K562 (cell line): ENCODE results near the gene BIRC6. TPM values are rescaled to one million over a fixed set of nuclear protein-coding genes. Genes with fewer than 3 reads are reported as not detected.

Experiments used
- CEBPG ChIP-seq, 3 experiments: fragments of 200-800 bp in 1 of 3; sonication (Bioruptor generic) in 1 of 3; sonication (generic) in 1 of 3; formaldehyde crosslinking in 1 of 3; IDR thresholded peaks in 2 of 3; conservative IDR thresholded peaks in 1 of 3; 2 replicates each; pipeline versions ENCODE4 v1.6.1 to v1.8.0; 2016 to 2022; ENCODE audit warnings: missing compliant biosample characterization in 2 of 3, missing genetic modification characterization in 2 of 3, mild to moderate bottlenecking in 1 of 3, missing genetic modification reagents in 1 of 3
- HMG20A ChIP-seq: fragments of 450-650 bp; formaldehyde crosslinking; conservative IDR thresholded peaks from 2 replicates; pipeline ENCODE4 v1.4.0; 2020; ENCODE audit warnings: mild to moderate bottlenecking, mixed read lengths
- HMG20B ChIP-seq: fragments of 250-450 bp; sonication (Bioruptor Pico); IDR thresholded peaks from 2 replicates; pipeline ENCODE4 v1.5.0; 2021; ENCODE audit warnings: mild to moderate bottlenecking
- ILK ChIP-seq: fragments of 450-650 bp; IDR thresholded peaks from 2 replicates; pipeline ENCODE4 v1.6.1; 2016; ENCODE audit warnings: missing genetic modification characterization, low read depth, mild to moderate bottlenecking, missing compliant biosample characterization, moderate library complexity, borderline replicate concordance
- L3MBTL2 ChIP-seq: fragments of 450-650 bp; IDR thresholded peaks from 2 replicates; pipeline ENCODE4 v1.6.1; 2016; ENCODE audit warnings: mild to moderate bottlenecking, moderate library complexity
- MECOM ChIP-seq: fragments of 250-450 bp; sonication (Bioruptor Pico); IDR thresholded peaks from 2 replicates; pipeline ENCODE4 v1.8.0; 2022; ENCODE audit warnings: inconsistent platforms
- PURB ChIP-seq: sonication (generic); formaldehyde crosslinking; IDR thresholded peaks from 2 replicates; pipeline ENCODE4 v1.9.0; 2021; ENCODE audit warnings: low read depth, mild to moderate bottlenecking, missing genetic modification reagents
- SIN3A ChIP-seq, 2 experiments: fragments of 150-350 bp in 1 of 2; IDR thresholded peaks; 2 replicates each; pipeline ENCODE4 v1.6.1; 2011 to 2016; ENCODE audit warnings: borderline replicate concordance in 2 of 2, low read depth in 2 of 2, low read length in 2 of 2, mild to moderate bottlenecking in 2 of 2, moderate library complexity in 2 of 2; ENCODE audit not compliant: control insufficient read depth in 1 of 2
- SMARCA4 ChIP-seq: fragments of 450-650 bp; IDR thresholded peaks from 2 replicates; pipeline ENCODE4 v1.6.1; 2016
- SNIP1 ChIP-seq: fragments of 450-650 bp; IDR thresholded peaks from 2 replicates; pipeline ENCODE4 v1.7.1; 2017; ENCODE audit warnings: low read depth, mild to moderate bottlenecking
- TAF15 ChIP-seq: fragments of 200-400 bp; formaldehyde crosslinking; IDR thresholded peaks from 2 replicates; pipeline ENCODE4 v1.6.1; 2017; ENCODE audit warnings: mild to moderate bottlenecking, low read depth, low read length, moderate library complexity
- TEAD2 ChIP-seq: fragments of 450-650 bp; IDR thresholded peaks from 2 replicates; pipeline ENCODE4 v1.6.1; 2016; ENCODE audit warnings: missing genetic modification characterization, control low read depth, missing compliant biosample characterization
- ZBTB33 ChIP-seq: sonication (generic); formaldehyde crosslinking; IDR thresholded peaks from 2 replicates; pipeline ENCODE4 v1.8.1; 2023; ENCODE audit warnings: mild to moderate bottlenecking, missing genetic modification reagents
- ZNF175 ChIP-seq: fragments of 200-800 bp; sonication (Bioruptor generic); IDR thresholded peaks from 2 replicates; pipeline ENCODE4 v1.6.1; 2016; ENCODE audit warnings: low read depth, mild to moderate bottlenecking, missing genetic modification characterization, missing compliant biosample characterization
- ZNF324 ChIP-seq: fragments of 250-450 bp; sonication (Bioruptor Pico); IDR thresholded peaks from 2 replicates; pipeline ENCODE4 v1.4.0; 2020; ENCODE audit warnings: mild to moderate bottlenecking
- ZNF717 ChIP-seq: fragments of 250-450 bp; sonication (Bioruptor Pico); IDR thresholded peaks from 2 replicates; pipeline ENCODE4 v1.5.0; 2021
- polyA plus RNA-seq, 8 experiments: library from polyadenylated mRNA; depleted of rRNA in 4 of 8; stranded (reverse) in 5 of 8; unstranded in 3 of 8; fragments of >200 nt; fragmentation: Nextera tagmentation in 2 of 8; fragmentation: Illumina TruSeq in 1 of 8; extraction: Ambion mirVana in 2 of 8; extraction: Trizol in 1 of 8; gene quantifications; 2 replicates each; pipeline versions ENCODE4 v1.2.1 to v1.2.3, GENCODE V29; 2011 to 2014; ENCODE audit warnings: inconsistent platforms in 1 of 8, missing spikeins in 1 of 8
- total RNA-seq, 7 experiments: library from RNA; depleted of rRNA in 6 of 7; stranded (reverse); fragments of >200 nt in 6 of 7; fragmentation: Illumina TruSeq in 2 of 7; extraction: Trizol in 2 of 7; gene quantifications; 2 replicates each; pipeline versions ENCODE4 v1.2.1 to v1.2.3, GENCODE V29; 2011 to 2021; ENCODE audit warnings: low replicate concordance in 1 of 7
- TF ChIP-seq, protein P1 (sequence below): sonication (generic); formaldehyde crosslinking; IDR thresholded peaks from 2 replicates; pipeline ENCODE4 v1.9.0; 2022; ENCODE audit warnings: mild to moderate bottlenecking, missing genetic modification reagents
- TF ChIP-seq, protein P2 (sequence below), 3 experiments: IDR thresholded peaks in 2 of 3; conservative IDR thresholded peaks in 1 of 3; 2 replicates each; pipeline ENCODE4 v1.5.1; 2011 to 2012; ENCODE audit warnings: low read length in 3 of 3, mild to moderate bottlenecking in 3 of 3, control low read depth in 2 of 3, improper control_type of control experiment in 1 of 3, inconsistent platforms in 1 of 3, low read depth in 1 of 3, mixed read lengths in 1 of 3, moderate library complexity in 1 of 3; ENCODE audit not compliant: insufficient read depth in 2 of 3
- TF ChIP-seq, protein P3 (sequence below): fragments of 250-450 bp; sonication (Bioruptor Pico); IDR thresholded peaks from 2 replicates; pipeline ENCODE4 v1.4.0; 2020
- TF ChIP-seq, protein P4 (sequence below): fragments of 150-350 bp; IDR thresholded peaks from 2 replicates; pipeline ENCODE4 v1.6.1; 2014; ENCODE audit warnings: low read depth, mild to moderate bottlenecking, low read length, borderline replicate concordance

The BIRC6 gene
- total and polyA plus RNA-seq, 9 of the 15 experiments (the other 6 are each of a cell fraction or from before 2014, with no cell fraction given) = 18.8 to 110 (median 49.8) TPM

DNA sequence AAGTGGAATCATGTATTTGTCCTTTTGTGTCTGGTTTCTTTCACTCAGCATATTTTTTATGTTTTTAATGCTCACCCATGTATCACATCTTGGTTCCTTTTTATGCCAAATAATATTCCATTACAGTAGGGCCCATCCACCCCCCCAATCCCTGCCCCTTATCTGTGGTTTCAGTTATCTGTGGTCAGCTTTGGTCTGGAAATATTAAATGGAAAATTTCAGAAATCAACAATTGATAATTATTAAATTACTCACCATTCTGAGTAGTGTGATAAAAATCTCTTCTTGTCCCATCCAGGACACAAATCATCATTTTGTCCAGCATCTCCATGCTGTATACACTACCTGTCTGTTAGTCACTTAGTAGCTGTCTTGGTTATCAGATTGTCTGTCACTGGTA lies 66.7 kb downstream of the BIRC6 start (continued):
- TF ChIP-seq ZNF175 (CRISPR knock-in tag) (no peak), TAF15 (no peak), CEBPG (CRISPR knock-in tag; IDR thresholded peaks at IDR 0.05) (no peak), CEBPG (tag; conservative IDR thresholded peaks at IDR 0.05 in 1 of 2, IDR thresholded peaks at IDR 0.05 in 1 of 2) (no peak), MECOM (no peak), SIN3A (IDR thresholded peaks at IDR 0.05; ENCODE audit: borderline replicate concordance in 2 of 2, control insufficient read depth in 1 of 2, low read depth in 2 of 2, low read length in 2 of 2) (no peak), HMG20B (CRISPR knock-in tag) (no peak), ILK (tag) (no peak), PURB (CRISPR knock-in tag) (no peak), ZNF324 (CRISPR knock-in tag) (no peak), L3MBTL2 (no peak), ZBTB33 (CRISPR knock-in tag) (no peak), TEAD2 (tag) (no peak), ZNF717 (CRISPR knock-in tag) (no peak), SNIP1 (no peak), SMARCA4 (no peak), HMG20A (CRISPR knock-in tag) (no peak)
- TF ChIP-seq, protein P1, sequence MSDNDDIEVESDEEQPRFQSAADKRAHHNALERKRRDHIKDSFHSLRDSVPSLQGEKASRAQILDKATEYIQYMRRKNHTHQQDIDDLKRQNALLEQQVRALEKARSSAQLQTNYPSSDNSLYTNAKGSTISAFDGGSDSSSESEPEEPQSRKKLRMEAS (CRISPR knock-in tag) = no peak
- TF ChIP-seq, protein P2, sequence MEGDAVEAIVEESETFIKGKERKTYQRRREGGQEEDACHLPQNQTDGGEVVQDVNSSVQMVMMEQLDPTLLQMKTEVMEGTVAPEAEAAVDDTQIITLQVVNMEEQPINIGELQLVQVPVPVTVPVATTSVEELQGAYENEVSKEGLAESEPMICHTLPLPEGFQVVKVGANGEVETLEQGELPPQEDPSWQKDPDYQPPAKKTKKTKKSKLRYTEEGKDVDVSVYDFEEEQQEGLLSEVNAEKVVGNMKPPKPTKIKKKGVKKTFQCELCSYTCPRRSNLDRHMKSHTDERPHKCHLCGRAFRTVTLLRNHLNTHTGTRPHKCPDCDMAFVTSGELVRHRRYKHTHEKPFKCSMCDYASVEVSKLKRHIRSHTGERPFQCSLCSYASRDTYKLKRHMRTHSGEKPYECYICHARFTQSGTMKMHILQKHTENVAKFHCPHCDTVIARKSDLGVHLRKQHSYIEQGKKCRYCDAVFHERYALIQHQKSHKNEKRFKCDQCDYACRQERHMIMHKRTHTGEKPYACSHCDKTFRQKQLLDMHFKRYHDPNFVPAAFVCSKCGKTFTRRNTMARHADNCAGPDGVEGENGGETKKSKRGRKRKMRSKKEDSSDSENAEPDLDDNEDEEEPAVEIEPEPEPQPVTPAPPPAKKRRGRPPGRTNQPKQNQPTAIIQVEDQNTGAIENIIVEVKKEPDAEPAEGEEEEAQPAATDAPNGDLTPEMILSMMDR (IDR thresholded peaks at IDR 0.05 in 2 of 3, conservative IDR thresholded peaks at IDR 0.05 in 1 of 3; ENCODE audit: insufficient read depth in 2 of 3, low read depth in 1 of 3, low read length in 3 of 3) = no peak
- TF ChIP-seq, protein P3, sequence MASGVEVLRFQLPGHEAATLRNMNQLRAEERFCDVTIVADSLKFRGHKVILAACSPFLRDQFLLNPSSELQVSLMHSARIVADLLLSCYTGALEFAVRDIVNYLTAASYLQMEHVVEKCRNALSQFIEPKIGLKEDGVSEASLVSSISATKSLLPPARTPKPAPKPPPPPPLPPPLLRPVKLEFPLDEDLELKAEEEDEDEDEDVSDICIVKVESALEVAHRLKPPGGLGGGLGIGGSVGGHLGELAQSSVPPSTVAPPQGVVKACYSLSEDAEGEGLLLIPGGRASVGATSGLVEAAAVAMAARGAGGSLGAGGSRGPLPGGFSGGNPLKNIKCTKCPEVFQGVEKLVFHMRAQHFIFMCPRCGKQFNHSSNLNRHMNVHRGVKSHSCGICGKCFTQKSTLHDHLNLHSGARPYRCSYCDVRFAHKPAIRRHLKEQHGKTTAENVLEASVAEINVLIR (CRISPR knock-in tag) = no peak
- TF ChIP-seq, protein P4, sequence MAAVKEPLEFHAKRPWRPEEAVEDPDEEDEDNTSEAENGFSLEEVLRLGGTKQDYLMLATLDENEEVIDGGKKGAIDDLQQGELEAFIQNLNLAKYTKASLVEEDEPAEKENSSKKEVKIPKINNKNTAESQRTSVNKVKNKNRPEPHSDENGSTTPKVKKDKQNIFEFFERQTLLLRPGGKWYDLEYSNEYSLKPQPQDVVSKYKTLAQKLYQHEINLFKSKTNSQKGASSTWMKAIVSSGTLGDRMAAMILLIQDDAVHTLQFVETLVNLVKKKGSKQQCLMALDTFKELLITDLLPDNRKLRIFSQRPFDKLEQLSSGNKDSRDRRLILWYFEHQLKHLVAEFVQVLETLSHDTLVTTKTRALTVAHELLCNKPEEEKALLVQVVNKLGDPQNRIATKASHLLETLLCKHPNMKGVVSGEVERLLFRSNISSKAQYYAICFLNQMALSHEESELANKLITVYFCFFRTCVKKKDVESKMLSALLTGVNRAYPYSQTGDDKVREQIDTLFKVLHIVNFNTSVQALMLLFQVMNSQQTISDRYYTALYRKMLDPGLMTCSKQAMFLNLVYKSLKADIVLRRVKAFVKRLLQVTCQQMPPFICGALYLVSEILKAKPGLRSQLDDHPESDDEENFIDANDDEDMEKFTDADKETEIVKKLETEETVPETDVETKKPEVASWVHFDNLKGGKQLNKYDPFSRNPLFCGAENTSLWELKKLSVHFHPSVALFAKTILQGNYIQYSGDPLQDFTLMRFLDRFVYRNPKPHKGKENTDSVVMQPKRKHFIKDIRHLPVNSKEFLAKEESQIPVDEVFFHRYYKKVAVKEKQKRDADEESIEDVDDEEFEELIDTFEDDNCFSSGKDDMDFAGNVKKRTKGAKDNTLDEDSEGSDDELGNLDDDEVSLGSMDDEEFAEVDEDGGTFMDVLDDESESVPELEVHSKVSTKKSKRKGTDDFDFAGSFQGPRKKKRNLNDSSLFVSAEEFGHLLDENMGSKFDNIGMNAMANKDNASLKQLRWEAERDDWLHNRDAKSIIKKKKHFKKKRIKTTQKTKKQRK = no peak
